ENCODE measurements around the gene KCNN1.

The KCNN1 gene

GRCh38 chr19:17947815-17948513 lies 18.9 kb upstream of the KCNN1 start:
- DNase-seq = peak; percentile 96

- no peak for DNase-seq
Observed at GRCh38 chr19:17948514-17948900, 18.4 kb upstream of the KCNN1 start.

GRCh38 chr19:17948931-17949930 lies 17.7 kb upstream of the KCNN1 start:
- peak; percentile 25 for DNase-seq

GRCh38 chr19:17949956-17950309 lies 17.0 kb upstream of the KCNN1 start:
- DNase-seq = no peak

GRCh38 chr19:17950310-17951156 lies 16.4 kb upstream of the KCNN1 start:
- peak; percentile 74 for DNase-seq

GRCh38 chr19:17951157-17951989 lies 15.5 kb upstream of the KCNN1 start:
- peak; percentile 15 for DNase-seq

GRCh38 chr19:17951990-17952976 lies 14.6 kb upstream of the KCNN1 start:
- DNase-seq = peak; percentile 36

- DNase-seq = no peak
Observed at GRCh38 chr19:17953316-17953801, 13.5 kb upstream of the KCNN1 start.

GRCh38 chr19:17953869-17954268 lies 13.0 kb upstream of the KCNN1 start:
- DNase-seq = no peak

- no peak for DNase-seq
Observed at GRCh38 chr19:17954401-17954800, 12.5 kb upstream of the KCNN1 start.

GRCh38 chr19:17957149-17957849 lies 9.6 kb upstream of the KCNN1 start:
- no peak for DNase-seq

GRCh38 chr19:17957885-17958284 lies 9.0 kb upstream of the KCNN1 start:
- DNase-seq = no peak

GRCh38 chr19:17963936-17964691 lies 2.8 kb upstream of the KCNN1 start:
- DNase-seq = no peak

- DNase-seq = no peak
Observed at GRCh38 chr19:17965370-17966128, 1.4 kb upstream of the KCNN1 start.

GRCh38 chr19:17966129-17966483 lies 801 bp upstream of the KCNN1 start:
- DNase-seq = no peak

GRCh38 chr19:17967257-17968051 lies 547 bp downstream of the KCNN1 start:
- DNase-seq = no peak

GRCh38 chr19:17968362-17968761 lies 1.5 kb downstream of the KCNN1 start:
- DNase-seq = no peak

All from CD4-positive, alpha-beta T cell treated with Interleukin-17A for 1 hour (primary cell).